ENCODE measurements around the gene ZC3H12D. TPM values are rescaled to one million over a fixed set of nuclear protein-coding genes. Genes with fewer than 3 reads are reported as not detected.

Gene ZC3H12D
- total and polyA plus RNA-seq, 2 of the 13 experiments (the other 11 are each of a cell fraction or from before 2014, with no cell fraction given) = 1.2 to 2.7 TPM

DNA sequence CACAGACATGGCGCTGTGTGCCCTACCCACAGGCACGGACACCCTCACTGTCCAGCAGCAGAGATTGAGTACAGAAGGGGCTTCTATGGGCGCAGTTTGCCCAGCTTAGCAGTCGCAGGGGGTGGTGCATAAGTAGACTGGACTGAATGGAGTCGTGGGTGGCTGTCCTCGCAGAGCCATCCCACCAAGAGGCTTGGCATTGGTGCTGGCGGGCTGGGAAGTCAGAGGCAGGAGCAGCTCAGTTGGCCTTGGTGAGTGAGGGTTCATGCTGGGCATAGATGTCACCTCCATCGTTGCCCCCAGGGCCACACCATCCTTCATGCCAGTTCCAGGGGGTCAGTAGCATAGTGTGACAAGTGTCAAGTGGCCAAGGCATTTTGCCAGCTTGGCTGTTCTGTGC, 59.6 kb downstream of the ZC3H12D start:
- POLR2A ChIA-PET = no interaction called here
- intact Hi-C loops (cut with micrococcal nuclease; ENCODE audit: unreplicated experiment) (no loop called here), in situ Hi-C loops (cut with HindIII; ENCODE audit: extremely low pct_ligation_motif_present, low pct_unique_long_range_greater_than_20kb) (loop anchor here (5.0 kb wide), 2 partner anchors 343 to 393 kb away; no protein-coding TSS in a partner anchor)
- H2AFZ ChIP-seq (ENCODE audit: low read length) = no peak overlapping the region
- H3K79me2 ChIP-seq (ENCODE audit: insufficient read depth, low read length) = no peaks in the 10 kb centered on the region
- DNase-seq (ENCODE audit: low spot score) = no peak
- H3K27me3 ChIP-seq (ENCODE audit: control insufficient read depth in 1 of 2, insufficient read depth in 2 of 2, low read length in 2 of 2) = peaks cover 5 to 41% of the 10 kb centered on the region in 2 experiments; a peak in 4 of 5 replicates
- no peak overlapping the region for H3K4me3 ChIP-seq (replicated peaks in 1 of 3; ENCODE audit: insufficient read depth in 1 of 3, low read depth in 2 of 3, low read length in 3 of 3)
- WGBS (ENCODE audit: low lambda C conversion rate) = 65% methylated on average over 5 of the region's 8 CpGs
- no peak for FAIRE-seq
- no peak for ATAC-seq
- H3K9ac ChIP-seq (ENCODE audit: insufficient read depth, low read depth, low read length) = no peak overlapping the region
- no TSS peak for BruUV-seq (replicated peaks)
- peaks cover 21% of the 10 kb centered on the region for H3K4me1 ChIP-seq (ENCODE audit: insufficient read depth, low read length)
- no peaks in the 10 kb centered on the region for H4K20me1 ChIP-seq (ENCODE audit: insufficient read depth, low read length)
- no peak overlapping the region for H3K4me2 ChIP-seq (ENCODE audit: low read depth, low read length)
- no peak overlapping the region for H3K27ac ChIP-seq (ENCODE audit: extremely low read length, insufficient read depth, low read length)
- CTCF ChIA-PET (ENCODE audit: low intra/inter-chr PET ratio, low total read pairs) = no interaction called here
- no peaks in the 10 kb centered on the region for H3K36me3 ChIP-seq (replicated peaks in 1 of 2; ENCODE audit: control insufficient read depth in 1 of 2, insufficient read depth in 2 of 2, low read length in 2 of 2)
- H3K9me3 ChIP-seq (ENCODE audit: low read length) = no peaks in the 10 kb centered on the region
- TF ChIP-seq HIVEP1 (CRISPR knock-in tag; IDR thresholded peaks at IDR 0.05) (no peak), KAT8 (CRISPR knock-in tag; IDR thresholded peaks at IDR 0.05) (no peak), RNF2 (conservative IDR thresholded peaks at IDR 0.05; ENCODE audit: low read depth) (no peak), HNRNPL (IDR thresholded peaks at IDR 0.05; ENCODE audit: low read depth, low read length) (no peak), TARDBP (CRISPR knock-in tag; IDR thresholded peaks at IDR 0.05) (no peak), ZNF724P (CRISPR knock-in tag; IDR thresholded peaks at IDR 0.05; ENCODE audit: borderline replicate concordance) (no peak), KDM5B (CRISPR knock-in tag; IDR thresholded peaks at IDR 0.05; ENCODE audit: borderline replicate concordance) (no peak), SNRNP70 (IDR thresholded peaks at IDR 0.05; ENCODE audit: low read depth, low read length) (no peak), U2AF1 (optimal IDR thresholded peaks at IDR 0.05; ENCODE audit: low read depth, low read length) (no peak), NFYB (CRISPR knock-in tag; IDR thresholded peaks at IDR 0.05) (no peak), ATF1 (CRISPR knock-in tag; IDR thresholded peaks at IDR 0.05) (no peak), MAFF (IDR thresholded peaks at IDR 0.05; ENCODE audit: low read depth, low read length) (no peak)
- TF ChIP-seq, protein P1, sequence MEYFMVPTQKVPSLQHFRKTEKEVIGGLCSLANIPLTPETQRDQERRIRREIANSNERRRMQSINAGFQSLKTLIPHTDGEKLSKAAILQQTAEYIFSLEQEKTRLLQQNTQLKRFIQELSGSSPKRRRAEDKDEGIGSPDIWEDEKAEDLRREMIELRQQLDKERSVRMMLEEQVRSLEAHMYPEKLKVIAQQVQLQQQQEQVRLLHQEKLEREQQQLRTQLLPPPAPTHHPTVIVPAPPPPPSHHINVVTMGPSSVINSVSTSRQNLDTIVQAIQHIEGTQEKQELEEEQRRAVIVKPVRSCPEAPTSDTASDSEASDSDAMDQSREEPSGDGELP (IDR thresholded peaks at IDR 0.05; ENCODE audit: borderline replicate concordance, low read depth) = no peak
- TF ChIP-seq, protein P2, sequence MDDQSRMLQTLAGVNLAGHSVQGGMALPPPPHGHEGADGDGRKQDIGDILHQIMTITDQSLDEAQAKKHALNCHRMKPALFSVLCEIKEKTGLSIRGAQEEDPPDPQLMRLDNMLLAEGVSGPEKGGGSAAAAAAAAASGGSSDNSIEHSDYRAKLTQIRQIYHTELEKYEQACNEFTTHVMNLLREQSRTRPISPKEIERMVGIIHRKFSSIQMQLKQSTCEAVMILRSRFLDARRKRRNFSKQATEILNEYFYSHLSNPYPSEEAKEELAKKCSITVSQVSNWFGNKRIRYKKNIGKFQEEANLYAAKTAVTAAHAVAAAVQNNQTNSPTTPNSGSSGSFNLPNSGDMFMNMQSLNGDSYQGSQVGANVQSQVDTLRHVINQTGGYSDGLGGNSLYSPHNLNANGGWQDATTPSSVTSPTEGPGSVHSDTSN (CRISPR knock-in tag; IDR thresholded peaks at IDR 0.05; ENCODE audit: borderline replicate concordance) = no peak
- TF ChIP-seq, protein P3, sequence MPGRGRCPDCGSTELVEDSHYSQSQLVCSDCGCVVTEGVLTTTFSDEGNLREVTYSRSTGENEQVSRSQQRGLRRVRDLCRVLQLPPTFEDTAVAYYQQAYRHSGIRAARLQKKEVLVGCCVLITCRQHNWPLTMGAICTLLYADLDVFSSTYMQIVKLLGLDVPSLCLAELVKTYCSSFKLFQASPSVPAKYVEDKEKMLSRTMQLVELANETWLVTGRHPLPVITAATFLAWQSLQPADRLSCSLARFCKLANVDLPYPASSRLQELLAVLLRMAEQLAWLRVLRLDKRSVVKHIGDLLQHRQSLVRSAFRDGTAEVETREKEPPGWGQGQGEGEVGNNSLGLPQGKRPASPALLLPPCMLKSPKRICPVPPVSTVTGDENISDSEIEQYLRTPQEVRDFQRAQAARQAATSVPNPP (CRISPR knock-in tag; IDR thresholded peaks at IDR 0.05) = no peak
- TF ChIP-seq, protein P4, sequence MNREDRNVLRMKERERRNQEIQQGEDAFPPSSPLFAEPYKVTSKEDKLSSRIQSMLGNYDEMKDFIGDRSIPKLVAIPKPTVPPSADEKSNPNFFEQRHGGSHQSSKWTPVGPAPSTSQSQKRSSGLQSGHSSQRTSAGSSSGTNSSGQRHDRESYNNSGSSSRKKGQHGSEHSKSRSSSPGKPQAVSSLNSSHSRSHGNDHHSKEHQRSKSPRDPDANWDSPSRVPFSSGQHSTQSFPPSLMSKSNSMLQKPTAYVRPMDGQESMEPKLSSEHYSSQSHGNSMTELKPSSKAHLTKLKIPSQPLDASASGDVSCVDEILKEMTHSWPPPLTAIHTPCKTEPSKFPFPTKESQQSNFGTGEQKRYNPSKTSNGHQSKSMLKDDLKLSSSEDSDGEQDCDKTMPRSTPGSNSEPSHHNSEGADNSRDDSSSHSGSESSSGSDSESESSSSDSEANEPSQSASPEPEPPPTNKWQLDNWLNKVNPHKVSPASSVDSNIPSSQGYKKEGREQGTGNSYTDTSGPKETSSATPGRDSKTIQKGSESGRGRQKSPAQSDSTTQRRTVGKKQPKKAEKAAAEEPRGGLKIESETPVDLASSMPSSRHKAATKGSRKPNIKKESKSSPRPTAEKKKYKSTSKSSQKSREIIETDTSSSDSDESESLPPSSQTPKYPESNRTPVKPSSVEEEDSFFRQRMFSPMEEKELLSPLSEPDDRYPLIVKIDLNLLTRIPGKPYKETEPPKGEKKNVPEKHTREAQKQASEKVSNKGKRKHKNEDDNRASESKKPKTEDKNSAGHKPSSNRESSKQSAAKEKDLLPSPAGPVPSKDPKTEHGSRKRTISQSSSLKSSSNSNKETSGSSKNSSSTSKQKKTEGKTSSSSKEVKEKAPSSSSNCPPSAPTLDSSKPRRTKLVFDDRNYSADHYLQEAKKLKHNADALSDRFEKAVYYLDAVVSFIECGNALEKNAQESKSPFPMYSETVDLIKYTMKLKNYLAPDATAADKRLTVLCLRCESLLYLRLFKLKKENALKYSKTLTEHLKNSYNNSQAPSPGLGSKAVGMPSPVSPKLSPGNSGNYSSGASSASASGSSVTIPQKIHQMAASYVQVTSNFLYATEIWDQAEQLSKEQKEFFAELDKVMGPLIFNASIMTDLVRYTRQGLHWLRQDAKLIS (CRISPR knock-in tag; IDR thresholded peaks at IDR 0.05) = no peak

All from HepG2 (cell line).